ENCODE measurements around the gene SLC46A2.

The SLC46A2 gene

DNA sequence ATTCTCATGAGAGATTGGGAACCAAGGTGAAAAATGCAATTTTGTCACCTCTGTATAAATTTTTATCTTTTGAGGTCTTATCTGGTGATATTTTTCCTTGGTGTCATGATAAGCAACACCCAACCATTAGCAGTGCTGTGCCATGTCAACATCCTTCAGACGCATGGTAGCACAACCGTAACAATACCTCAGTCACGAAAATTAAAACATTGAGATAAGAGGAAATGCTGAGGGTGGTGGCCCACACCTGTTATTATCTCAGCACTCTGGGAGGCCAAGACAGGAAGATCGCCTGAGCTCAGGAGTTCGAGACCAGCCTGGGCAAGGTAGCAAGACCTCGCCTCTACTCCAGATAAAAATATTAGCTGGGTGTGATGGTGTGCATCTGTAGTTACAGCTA, 32.7 kb downstream of the SLC46A2 start:
- Histone ChIP-seq H3K23ac (ENCODE audit: low read length) (no peak overlapping the region), H3K9me3 (ENCODE audit: insufficient read depth, low read depth, low read length) (no peaks in the 10 kb centered on the region), H2BK120ac (ENCODE audit: insufficient read depth, low read length, poor library complexity) (no peak overlapping the region), H3K27ac (ENCODE audit: low read depth, low read length) (no peak overlapping the region), H3K4me2 (ENCODE audit: low read length) (no peak overlapping the region), H3K18ac (ENCODE audit: low read length) (no peak overlapping the region), H2BK5ac (ENCODE audit: low read depth, low read length, poor library complexity) (no peak overlapping the region), H2AK5ac (ENCODE audit: low read length) (no peak overlapping the region), H3K36me3 (ENCODE audit: control insufficient read depth in 1 of 2, insufficient read depth in 2 of 2, low read length in 2 of 2) (peaks cover 4 to 6% of the 10 kb centered on the region in 2 experiments), H3K79me2 (ENCODE audit: control insufficient read depth, insufficient read depth, low read length, poor library complexity) (no peaks in the 10 kb centered on the region), H4K12ac (ENCODE audit: low read depth, low read length) (no peak overlapping the region), H4K8ac (ENCODE audit: low read depth, low read length) (no peak overlapping the region), H3K4ac (ENCODE audit: low read depth, low read length) (no peak overlapping the region), H3K79me1 (ENCODE audit: low read length) (no peaks in the 10 kb centered on the region), H3K9ac (ENCODE audit: low read length) (no peak overlapping the region), H4K91ac (ENCODE audit: low read depth, low read length) (no peak overlapping the region), H3K4me1 (ENCODE audit: control insufficient read depth in 1 of 2, insufficient read depth in 2 of 2, low read length in 2 of 2) (no peaks in the 10 kb centered on the region), H3K14ac (ENCODE audit: low read length) (no peak overlapping the region), H2BK12ac (ENCODE audit: low read length) (no peak overlapping the region), H3K4me3 (ENCODE audit: low read depth, low read length) (no peak overlapping the region), H2AFZ (ENCODE audit: insufficient read depth, low read length, poor library complexity) (no peak overlapping the region), H3K27me3 (ENCODE audit: insufficient read depth, low read length) (no peaks in the 10 kb centered on the region)
- WGBS (ENCODE audit: extremely low coverage, insufficient coverage, insufficient read length): no CpG with 5 or more reads among the region's 6 CpGs
- no peak for DNase-seq

DNA sequence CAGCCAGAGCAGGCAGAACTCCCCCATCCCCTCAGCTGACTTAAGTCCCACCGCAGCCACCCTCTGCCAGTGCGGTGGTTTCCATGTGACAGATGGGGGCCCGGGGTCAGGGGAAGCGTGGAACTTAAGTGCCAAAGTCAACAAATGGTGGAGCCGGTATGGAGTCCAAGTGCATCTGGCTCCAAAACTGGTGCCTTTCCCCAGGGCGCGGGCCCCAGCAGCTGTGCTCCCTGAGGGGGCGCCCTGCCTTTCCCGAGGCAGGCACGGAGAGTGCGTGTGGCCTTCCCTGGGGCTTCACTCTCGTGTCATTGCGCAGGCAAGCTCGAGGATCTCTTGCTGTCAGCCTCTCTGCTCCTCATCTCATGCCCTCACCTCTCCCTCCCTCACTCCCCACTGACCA, 33.8 kb downstream of the SLC46A2 start:
- Histone ChIP-seq H2BK12ac (ENCODE audit: low read length) (no peak overlapping the region), H3K4me1 (ENCODE audit: control insufficient read depth in 1 of 2, insufficient read depth in 2 of 2, low read length in 2 of 2) (no peaks in the 10 kb centered on the region), H4K91ac (ENCODE audit: low read depth, low read length) (no peak overlapping the region), H3K36me3 (ENCODE audit: control insufficient read depth in 1 of 2, insufficient read depth in 2 of 2, low read length in 2 of 2) (peaks cover 4 to 8% of the 10 kb centered on the region in 2 experiments), H3K9ac (ENCODE audit: low read length) (no peak overlapping the region), H4K12ac (ENCODE audit: low read depth, low read length) (no peak overlapping the region), H3K4me2 (ENCODE audit: low read length) (no peak overlapping the region), H3K27me3 (ENCODE audit: insufficient read depth, low read length) (no peaks in the 10 kb centered on the region), H2BK5ac (ENCODE audit: low read depth, low read length, poor library complexity) (no peak overlapping the region), H4K8ac (ENCODE audit: low read depth, low read length) (no peak overlapping the region), H2AK5ac (ENCODE audit: low read length) (no peak overlapping the region), H2BK120ac (ENCODE audit: insufficient read depth, low read length, poor library complexity) (no peak overlapping the region), H3K23ac (ENCODE audit: low read length) (no peak overlapping the region), H2AFZ (ENCODE audit: insufficient read depth, low read length, poor library complexity) (no peak overlapping the region), H3K4me3 (ENCODE audit: low read depth, low read length) (no peak overlapping the region), H3K79me1 (ENCODE audit: low read length) (no peaks in the 10 kb centered on the region), H3K79me2 (ENCODE audit: control insufficient read depth, insufficient read depth, low read length, poor library complexity) (no peaks in the 10 kb centered on the region), H3K18ac (ENCODE audit: low read length) (no peak overlapping the region), H3K27ac (ENCODE audit: low read depth, low read length) (no peak overlapping the region), H3K4ac (ENCODE audit: low read depth, low read length) (no peak overlapping the region), H3K9me3 (ENCODE audit: insufficient read depth, low read depth, low read length) (no peaks in the 10 kb centered on the region), H3K14ac (ENCODE audit: low read length) (no peak overlapping the region)
- no CpG with 5 or more reads among the region's 14 CpGs for WGBS (ENCODE audit: extremely low coverage, insufficient coverage, insufficient read length)
- DNase-seq: no peak

DNA sequence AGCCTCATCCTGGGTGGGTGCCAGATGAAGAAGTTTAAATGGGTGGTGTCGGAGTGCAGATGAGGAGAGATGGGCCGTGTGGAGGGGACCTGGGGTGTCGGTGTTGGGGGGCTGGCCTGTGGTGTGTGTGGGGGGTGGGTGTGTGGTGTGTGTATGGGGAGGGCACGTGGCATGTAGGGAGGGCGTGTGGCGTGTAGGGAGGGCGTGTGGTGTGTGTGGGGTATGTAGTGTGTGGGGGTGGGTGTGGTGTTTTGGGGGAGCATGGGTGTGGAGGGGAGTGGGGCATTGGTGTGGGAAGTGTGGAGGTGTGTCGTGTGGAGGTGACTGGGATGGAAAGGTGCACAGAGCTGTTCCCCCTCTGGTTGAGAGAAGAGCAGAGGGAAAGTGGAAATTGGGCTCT, 34.5 kb downstream of the SLC46A2 start:
- Histone ChIP-seq H2BK5ac (ENCODE audit: low read depth, low read length, poor library complexity) (no peak overlapping the region), H3K4ac (ENCODE audit: low read depth, low read length) (no peak overlapping the region), H3K4me3 (ENCODE audit: low read depth, low read length) (peak overlapping the region; percentile 31), H3K23ac (ENCODE audit: low read length) (no peak overlapping the region), H2AFZ (ENCODE audit: insufficient read depth, low read length, poor library complexity) (no peak overlapping the region), H3K14ac (ENCODE audit: low read length) (no peak overlapping the region), H3K79me1 (ENCODE audit: low read length) (no peaks in the 10 kb centered on the region), H3K4me1 (ENCODE audit: control insufficient read depth in 1 of 2, insufficient read depth in 2 of 2, low read length in 2 of 2) (no peaks in the 10 kb centered on the region), H3K9me3 (ENCODE audit: insufficient read depth, low read depth, low read length) (no peaks in the 10 kb centered on the region), H3K36me3 (ENCODE audit: control insufficient read depth in 1 of 2, insufficient read depth in 2 of 2, low read length in 2 of 2) (peaks cover 4 to 8% of the 10 kb centered on the region in 2 experiments), H4K91ac (ENCODE audit: low read depth, low read length) (no peak overlapping the region), H2BK12ac (ENCODE audit: low read length) (no peak overlapping the region), H2BK120ac (ENCODE audit: insufficient read depth, low read length, poor library complexity) (no peak overlapping the region), H3K9ac (ENCODE audit: low read length) (no peak overlapping the region), H3K4me2 (ENCODE audit: low read length) (no peak overlapping the region), H3K18ac (ENCODE audit: low read length) (no peak overlapping the region), H4K12ac (ENCODE audit: low read depth, low read length) (no peak overlapping the region), H2AK5ac (ENCODE audit: low read length) (no peak overlapping the region), H3K27me3 (ENCODE audit: insufficient read depth, low read length) (no peaks in the 10 kb centered on the region), H4K8ac (ENCODE audit: low read depth, low read length) (no peak overlapping the region), H3K79me2 (ENCODE audit: control insufficient read depth, insufficient read depth, low read length, poor library complexity) (no peaks in the 10 kb centered on the region), H3K27ac (ENCODE audit: low read depth, low read length) (no peak overlapping the region)
- DNase-seq: no peak
- WGBS (ENCODE audit: extremely low coverage, insufficient coverage, insufficient read length): 100% methylated on average over 4 of the region's 8 CpGs

DNA sequence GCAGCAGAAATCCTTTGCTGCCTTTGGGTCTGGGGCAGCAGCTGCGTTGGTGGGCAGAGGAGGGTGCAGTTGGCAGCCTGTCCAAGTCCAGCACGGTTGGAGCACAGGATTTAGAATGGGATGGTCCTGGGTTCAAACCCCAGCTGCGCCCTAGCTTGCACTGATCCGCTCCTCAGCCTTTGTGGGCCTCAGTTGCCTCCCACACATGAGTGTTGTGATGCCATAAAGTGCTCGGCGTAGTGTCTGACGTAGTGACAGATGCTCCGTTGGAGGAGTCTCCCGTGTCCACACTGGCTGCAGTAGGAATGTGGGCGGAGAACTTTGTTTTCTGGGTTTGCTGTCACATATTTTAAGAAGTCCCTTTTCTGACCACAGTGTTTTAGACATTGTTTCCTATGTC, 36.0 kb downstream of the SLC46A2 start:
- WGBS (ENCODE audit: extremely low coverage, insufficient coverage, insufficient read length): no CpG with 5 or more reads among the region's 10 CpGs
- H3K9me3 ChIP-seq (ENCODE audit: insufficient read depth, low read depth, low read length): no peaks in the 10 kb centered on the region
- H3K79me1 ChIP-seq (ENCODE audit: low read length): no peaks in the 10 kb centered on the region
- H2BK5ac ChIP-seq (ENCODE audit: low read depth, low read length, poor library complexity): no peak overlapping the region
- H3K79me2 ChIP-seq (ENCODE audit: control insufficient read depth, insufficient read depth, low read length, poor library complexity): no peaks in the 10 kb centered on the region
- no peak overlapping the region for H3K14ac ChIP-seq (ENCODE audit: low read length)
- no peak overlapping the region for H3K27ac ChIP-seq (ENCODE audit: low read depth, low read length)
- H2AFZ ChIP-seq (ENCODE audit: insufficient read depth, low read length, poor library complexity): no peak overlapping the region
- no peak overlapping the region for H3K18ac ChIP-seq (ENCODE audit: low read length)
- no peak overlapping the region for H3K23ac ChIP-seq (ENCODE audit: low read length)
- H2AK5ac ChIP-seq (ENCODE audit: low read length): no peak overlapping the region
- no peak overlapping the region for H3K4me2 ChIP-seq (ENCODE audit: low read length)
- DNase-seq: no peak
- H3K27me3 ChIP-seq (ENCODE audit: insufficient read depth, low read length): no peaks in the 10 kb centered on the region
- H3K4me3 ChIP-seq (ENCODE audit: low read depth, low read length): no peak overlapping the region
- H3K9ac ChIP-seq (ENCODE audit: low read length): no peak overlapping the region
- no peak overlapping the region for H2BK120ac ChIP-seq (ENCODE audit: insufficient read depth, low read length, poor library complexity)
- H3K4me1 ChIP-seq (ENCODE audit: control insufficient read depth in 1 of 2, insufficient read depth in 2 of 2, low read length in 2 of 2): no peaks in the 10 kb centered on the region
- no peak overlapping the region for H4K8ac ChIP-seq (ENCODE audit: low read depth, low read length)
- peaks cover 5 to 8% of the 10 kb centered on the region in 2 experiments for H3K36me3 ChIP-seq (ENCODE audit: control insufficient read depth in 1 of 2, insufficient read depth in 2 of 2, low read length in 2 of 2)
- H4K91ac ChIP-seq (ENCODE audit: low read depth, low read length): no peak overlapping the region
- H3K4ac ChIP-seq (ENCODE audit: low read depth, low read length): no peak overlapping the region
- no peak overlapping the region for H2BK12ac ChIP-seq (ENCODE audit: low read length)
- H4K12ac ChIP-seq (ENCODE audit: low read depth, low read length): no peak overlapping the region

Data from trophoblast cell (in vitro differentiated cells and primary cell).